MM.1S (cell line): ENCODE data around the gene TRABD2B.

Experiments used
- CTCF ChIP-seq: fragments of 300-600 bp; sonication (generic); IDR thresholded peaks from 2 replicates; pipeline ENCODE4 v1.5.1; 2016; ENCODE audit warnings: antibody characterized with exemption, low read length, mixed read lengths
- EZH2 ChIP-seq: fragments of 300-600 bp; sonication (generic); optimal IDR thresholded peaks from 2 replicates; pipeline ENCODE3; 2017; ENCODE audit warnings: low read depth, mild to moderate bottlenecking, antibody characterized with exemption, low read length, mixed read lengths
- EZH2phosphoT487 ChIP-seq: fragments of 300-600 bp; sonication (generic); IDR thresholded peaks from 2 replicates; pipeline ENCODE4 v1.6.1; 2018; ENCODE audit warnings: antibody characterized with exemption, low read length

DNA sequence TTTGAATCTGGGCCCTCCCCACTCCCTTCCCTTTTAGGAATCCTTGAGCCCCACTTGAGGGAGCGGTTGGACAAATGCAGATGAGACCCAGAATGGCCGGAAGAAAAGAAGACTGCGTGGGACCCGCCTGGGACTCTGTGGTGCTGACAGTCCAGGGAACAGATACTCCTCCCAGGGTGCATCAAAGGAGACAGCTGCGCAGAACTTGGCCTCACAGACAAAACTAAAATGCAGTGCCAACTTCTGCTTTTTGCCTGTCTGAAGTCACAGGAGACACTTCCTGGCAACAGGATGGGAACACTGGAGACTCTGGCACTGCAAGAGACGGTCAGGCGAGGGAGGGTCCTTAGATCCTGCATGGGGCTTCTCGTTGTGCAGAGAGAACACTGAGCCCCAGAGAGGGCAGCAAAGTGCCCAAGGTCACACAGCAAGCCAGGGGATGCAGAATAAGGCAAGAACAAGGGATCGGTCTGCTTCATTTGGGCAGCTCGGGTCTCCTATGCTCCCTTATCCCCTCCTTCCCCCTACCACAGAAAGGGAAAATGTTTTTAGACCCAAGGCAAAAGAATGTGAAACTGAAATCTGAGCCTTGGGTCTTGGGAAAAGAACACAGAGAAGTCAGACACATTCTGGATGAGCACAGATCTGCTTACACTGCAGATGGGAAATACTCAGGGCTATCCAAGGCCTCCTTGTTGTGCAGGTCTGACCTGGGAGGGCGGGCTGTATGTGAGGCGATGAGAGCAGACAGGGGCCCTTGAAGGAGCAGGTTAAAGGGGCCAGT lies 182.4 kb downstream of the TRABD2B start:
- TF ChIP-seq EZH2phosphoT487 (no peak), CTCF (no peak), EZH2 (no peak)
